Umbilical cord (tissue), 2 donors: ENCODE data around the gene DUS1L. TPM values are rescaled to one million over a fixed set of nuclear protein-coding genes. Genes with fewer than 3 reads are reported as not detected.
A peak's percentile ranks its signal among the peaks of the same experiment; 100 is the strongest.

Source experiments
- DNase-seq: peaks from one replicate; pipeline ENCODE4 v3.0.0-alpha.2; 2015; ENCODE audit warnings: low spot score
- total RNA-seq: library from RNA; depleted of rRNA; stranded (reverse); fragments of >200 nt; gene quantifications from one replicate; pipeline ENCODE4 v1.2.3, GENCODE V29; 2014; ENCODE audit warnings: low replicate concordance; ENCODE audit not compliant: insufficient read depth

DUS1L gene
- total RNA-seq: 83.3 TPM

GRCh38 chr17:82065638-82066303 lies at the start of gene DUS1L:
TSS of gene DUS1L (minus strand) at chr17:82065804. CDS start at chr17:82065059, 745 bp downstream.
- peak; percentile 25 for DNase-seq

GRCh38 chr17:82114872-82115271 lies 49.3 kb upstream of the DUS1L start:
- no peak for DNase-seq

GRCh38 chr17:82114447-82114846 lies 48.8 kb upstream of the DUS1L start:
- no peak for DNase-seq

GRCh38 chr17:82113941-82114340 lies 48.3 kb upstream of the DUS1L start:
- no peak for DNase-seq

GRCh38 chr17:82113422-82113821 lies 47.8 kb upstream of the DUS1L start:
- no peak for DNase-seq

GRCh38 chr17:82112914-82113311 lies 47.3 kb upstream of the DUS1L start:
- DNase-seq: no peak

- no peak for DNase-seq
Observed at GRCh38 chr17:82112181-82112913, 46.7 kb upstream of the DUS1L start.

- DNase-seq: no peak
Observed at GRCh38 chr17:82110298-82110697, 44.7 kb upstream of the DUS1L start.

GRCh38 chr17:82108961-82109475 lies 43.4 kb upstream of the DUS1L start:
- DNase-seq: no peak

GRCh38 chr17:82108496-82108945 lies 42.9 kb upstream of the DUS1L start:
- no peak for DNase-seq

GRCh38 chr17:82108038-82108437 lies 42.4 kb upstream of the DUS1L start:
- no peak for DNase-seq

GRCh38 chr17:82107341-82107860 lies 41.8 kb upstream of the DUS1L start:
- DNase-seq: no peak

GRCh38 chr17:82106688-82107305 lies 41.2 kb upstream of the DUS1L start:
- DNase-seq: no peak

- DNase-seq: peak; percentile 50
Observed at GRCh38 chr17:82105882-82106687, 40.5 kb upstream of the DUS1L start.

GRCh38 chr17:82105417-82105881 lies 39.8 kb upstream of the DUS1L start:
- DNase-seq: no peak

- DNase-seq: no peak
Observed at GRCh38 chr17:82104797-82105416, 39.3 kb upstream of the DUS1L start.

- DNase-seq: peak; percentile 86
Observed at GRCh38 chr17:82103553-82104451, 38.2 kb upstream of the DUS1L start.

GRCh38 chr17:82101767-82102679 lies 36.4 kb upstream of the DUS1L start:
- DNase-seq: no peak
